ENCODE results near the gene INTS15. TPM values are rescaled to one million over a fixed set of nuclear protein-coding genes. Genes with fewer than 3 reads are reported as not detected.
"Not testable (repeated sequence)": the region's sequence is repeated elsewhere in the genome, so short reads cannot be mapped to it uniquely, and the experiment has no call there.

The INTS15 gene
- total RNA-seq, 1 donor from 2014 or later, result 10.4 TPM

- Histone ChIP-seq H3K27ac (ENCODE audit: low read depth, low read length) (no peak overlapping the region), H3K4me1 (ENCODE audit: control insufficient read depth in 3 of 3, insufficient read depth in 3 of 3, low read length in 3 of 3) (no peaks in the 10 kb centered on the region), H3K9me3 (ENCODE audit: control insufficient read depth in 3 of 3, low read length in 3 of 3) (no peaks in the 10 kb centered on the region), H3K4me3 (ENCODE audit: low read length in 3 of 3) (no peak overlapping the region), H3K36me3 (ENCODE audit: control insufficient read depth in 3 of 3, insufficient read depth in 3 of 3, low read length in 3 of 3) (peaks cover 2 to 6% (median 3%) of the 10 kb centered on the region in 3 donors), H3K27me3 (ENCODE audit: control insufficient read depth in 3 of 3, insufficient read depth in 3 of 3, low read length in 3 of 3) (no peaks in the 10 kb centered on the region), H3K9ac (ENCODE audit: low read depth in 1 of 3, low read length in 3 of 3) (no peak overlapping the region)
Measured at GRCh38 chr7:6628045-6628444, 38.2 kb downstream of the INTS15 start.

- Histone ChIP-seq H3K9me3 (ENCODE audit: control insufficient read depth in 3 of 3, low read length in 3 of 3) (no peaks in the 10 kb centered on the region), H3K36me3 (ENCODE audit: control insufficient read depth in 3 of 3, insufficient read depth in 3 of 3, low read length in 3 of 3) (no peaks in the 10 kb centered on the region), H3K27me3 (ENCODE audit: control insufficient read depth in 3 of 3, insufficient read depth in 3 of 3, low read length in 3 of 3) (no peaks in the 10 kb centered on the region), H3K4me1 (ENCODE audit: control insufficient read depth in 3 of 3, insufficient read depth in 3 of 3, low read length in 3 of 3) (no peaks in the 10 kb centered on the region), H3K9ac (ENCODE audit: low read depth in 1 of 3, low read length in 3 of 3) (no peak overlapping the region), H3K27ac (ENCODE audit: low read depth, low read length) (no peak overlapping the region), H3K4me3 (ENCODE audit: low read length in 3 of 3) (no peak overlapping the region)
Measured at GRCh38 chr7:6630007-6630849, 40.4 kb downstream of the INTS15 start.

DNA sequence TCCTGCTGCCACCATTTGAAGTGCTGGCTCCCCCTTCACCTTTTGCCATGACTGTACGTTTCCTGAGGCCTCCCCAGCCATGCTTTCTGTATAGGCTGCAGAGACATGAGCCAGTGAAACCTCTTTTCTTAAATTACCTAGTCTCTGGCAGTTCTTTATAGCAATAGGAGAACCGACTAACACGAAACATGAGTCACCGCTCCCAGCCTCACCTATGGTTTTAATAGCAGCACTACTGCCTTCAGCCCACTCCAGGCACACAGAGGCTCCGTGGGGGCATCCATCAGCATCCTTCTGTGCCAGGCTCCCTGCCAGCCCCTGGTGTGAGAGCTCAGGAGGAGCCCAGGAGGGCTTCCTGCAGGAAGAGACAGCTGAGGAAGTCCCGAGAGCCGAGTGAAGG is 41.8 kb downstream of the INTS15 start:
- Histone ChIP-seq H3K27me3 (ENCODE audit: control insufficient read depth in 3 of 3, insufficient read depth in 3 of 3, low read length in 3 of 3) (no peaks in the 10 kb centered on the region), H3K4me3 (ENCODE audit: low read length in 3 of 3) (no peak overlapping the region), H3K27ac (ENCODE audit: low read depth, low read length) (no peak overlapping the region), H3K9me3 (ENCODE audit: control insufficient read depth in 3 of 3, low read length in 3 of 3) (no peaks in the 10 kb centered on the region), H3K9ac (ENCODE audit: low read depth in 1 of 3, low read length in 3 of 3) (no peak overlapping the region), H3K4me1 (ENCODE audit: control insufficient read depth in 3 of 3, insufficient read depth in 3 of 3, low read length in 3 of 3) (peaks cover 4 to 5% (median 4%) of the 10 kb centered on the region in 3 donors), H3K36me3 (ENCODE audit: control insufficient read depth in 3 of 3, insufficient read depth in 3 of 3, low read length in 3 of 3) (no peaks in the 10 kb centered on the region)

DNA sequence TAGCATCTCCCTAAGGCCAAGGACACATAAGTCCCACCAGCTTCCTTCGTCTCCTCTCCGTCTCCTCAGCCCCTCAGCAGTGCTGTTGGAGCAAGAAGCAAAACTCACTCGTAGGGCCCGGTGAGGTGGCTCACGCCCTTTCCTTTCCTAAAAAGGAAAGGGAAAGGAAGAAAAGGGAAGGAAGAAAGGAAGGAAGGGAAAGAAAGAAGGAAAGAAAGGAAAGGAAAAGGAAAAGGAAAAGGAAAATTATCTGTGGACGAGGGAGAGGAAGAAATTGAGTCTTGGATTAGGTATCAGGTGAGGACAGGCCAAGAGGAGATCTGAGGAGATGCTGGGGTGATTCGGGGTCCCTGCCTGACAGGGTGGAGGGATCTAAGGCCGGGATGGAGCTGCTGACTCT is 44.2 kb downstream of the INTS15 start:
- no peaks in the 10 kb centered on the region for H3K9me3 ChIP-seq (ENCODE audit: control insufficient read depth in 3 of 3, low read length in 3 of 3)
- H3K27ac ChIP-seq (ENCODE audit: low read depth, low read length), result no peak overlapping the region
- H3K4me1 ChIP-seq (ENCODE audit: control insufficient read depth in 3 of 3, insufficient read depth in 3 of 3, low read length in 3 of 3), result peaks cover 14 to 17% (median 15%) of the 10 kb centered on the region in 3 donors
- H3K36me3 ChIP-seq (ENCODE audit: control insufficient read depth in 3 of 3, insufficient read depth in 3 of 3, low read length in 3 of 3), result peaks cover 0 to 2% (median 0%) of the 10 kb centered on the region in 3 donors
- H3K4me3 ChIP-seq (ENCODE audit: low read length in 3 of 3), result no peak overlapping the region
- H3K27me3 ChIP-seq (ENCODE audit: control insufficient read depth in 3 of 3, insufficient read depth in 3 of 3, low read length in 3 of 3), result no peaks in the 10 kb centered on the region
- H3K9ac ChIP-seq (ENCODE audit: low read depth in 1 of 3, low read length in 3 of 3), result no peak overlapping the region

GRCh38 chr7:6634971-6635370 is 45.1 kb downstream of the INTS15 start:
- H3K27ac ChIP-seq (ENCODE audit: low read depth, low read length); H3K27me3 ChIP-seq (ENCODE audit: control insufficient read depth in 3 of 3, insufficient read depth in 3 of 3, low read length in 3 of 3): not testable (repeated sequence)

GRCh38 chr7:6636741-6637543 is 47.1 kb downstream of the INTS15 start, which contains the start of gene ZNF316:
ZNF316 (plus strand) TSS chr7:6637318; CDS start chr7:6642410, 5,092 bp downstream.
- H3K9me3 ChIP-seq (ENCODE audit: control insufficient read depth in 3 of 3, low read length in 3 of 3), result no peaks in the 10 kb centered on the region
- peak within 1 kb of the TSS; percentile 73 to 85 (median 81) for H3K4me3 ChIP-seq (ENCODE audit: low read length in 3 of 3)
- H3K4me1 ChIP-seq (ENCODE audit: control insufficient read depth in 3 of 3, insufficient read depth in 3 of 3, low read length in 3 of 3), result peaks cover 14 to 23% (median 15%) of the 10 kb centered on the region in 3 donors
- no peak within 1 kb of the TSS for H3K27ac ChIP-seq (ENCODE audit: low read depth, low read length)
- peak within 1 kb of the TSS; percentile 79 to 94 (median 83) for H3K9ac ChIP-seq (ENCODE audit: low read depth in 1 of 3, low read length in 3 of 3)
- no peaks in the 10 kb centered on the region for H3K27me3 ChIP-seq (ENCODE audit: control insufficient read depth in 3 of 3, insufficient read depth in 3 of 3, low read length in 3 of 3)
- peaks cover 10 to 16% (median 12%) of the 10 kb centered on the region in 3 donors for H3K36me3 ChIP-seq (ENCODE audit: control insufficient read depth in 3 of 3, insufficient read depth in 3 of 3, low read length in 3 of 3)

More at GRCh38 chr7:6634971-6635370, 45.1 kb downstream of the INTS15 start:
- H3K4me1 ChIP-seq (ENCODE audit: control insufficient read depth in 3 of 3, insufficient read depth in 3 of 3, low read length in 3 of 3), result peaks cover 14 to 23% (median 15%) of the 10 kb centered on the region in 3 donors
- H3K9ac ChIP-seq (ENCODE audit: low read depth in 1 of 3, low read length in 3 of 3); H3K36me3 ChIP-seq (ENCODE audit: control insufficient read depth in 3 of 3, insufficient read depth in 3 of 3, low read length in 3 of 3); H3K4me3 ChIP-seq (ENCODE audit: low read length in 3 of 3); H3K9me3 ChIP-seq (ENCODE audit: control insufficient read depth in 3 of 3, low read length in 3 of 3): not testable (repeated sequence)

DNA sequence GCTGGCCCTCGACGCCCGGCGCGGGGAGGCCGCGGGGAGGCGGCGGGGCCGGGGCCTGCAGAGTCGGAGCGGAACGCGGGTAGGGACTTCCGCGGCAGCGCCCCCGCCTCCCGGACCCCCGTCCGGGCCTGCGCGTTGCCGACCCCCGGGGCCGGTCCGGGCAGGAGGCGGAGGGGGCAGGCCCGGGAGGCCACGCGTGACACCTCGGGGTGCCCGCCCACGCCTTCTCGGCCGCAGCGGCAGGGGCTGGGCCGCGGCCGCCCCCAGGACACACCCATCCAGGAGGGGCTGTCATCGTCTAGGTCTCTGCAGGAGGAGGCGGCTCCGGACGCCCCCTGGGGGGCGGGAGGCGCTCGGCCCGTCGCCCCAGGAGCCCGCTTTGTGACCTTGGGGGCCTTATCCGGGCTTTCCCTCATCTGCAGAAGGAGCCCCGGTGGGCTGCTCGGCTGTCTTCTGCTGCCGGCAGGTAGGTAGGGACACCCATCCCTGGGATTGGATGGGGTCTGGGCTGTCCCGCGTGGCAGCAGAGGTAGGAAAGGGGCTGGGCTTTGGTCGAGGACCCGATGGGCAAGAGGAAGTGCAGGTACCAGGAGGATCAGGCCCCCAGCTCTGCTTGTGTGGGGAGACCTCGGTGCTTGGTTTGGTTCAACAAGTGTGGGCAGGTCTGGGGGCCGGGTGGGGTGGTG is 47.9 kb downstream of the INTS15 start:
- H3K36me3 ChIP-seq (ENCODE audit: control insufficient read depth in 3 of 3, insufficient read depth in 3 of 3, low read length in 3 of 3), result peaks cover 17 to 23% (median 20%) of the 10 kb centered on the region in 3 donors

GRCh38 chr7:6639032-6639431 is 49.2 kb downstream of the INTS15 start:
- Histone ChIP-seq H3K27ac (ENCODE audit: low read depth, low read length) (no peak overlapping the region), H3K4me1 (ENCODE audit: control insufficient read depth in 3 of 3, insufficient read depth in 3 of 3, low read length in 3 of 3) (peaks cover 14 to 23% (median 15%) of the 10 kb centered on the region in 3 donors), H3K36me3 (ENCODE audit: control insufficient read depth in 3 of 3, insufficient read depth in 3 of 3, low read length in 3 of 3) (peaks cover 30 to 36% (median 32%) of the 10 kb centered on the region in 3 donors), H3K4me3 (ENCODE audit: low read length in 3 of 3) (peak overlapping the region in 1 of 3 donors; percentile 85), H3K9ac (ENCODE audit: low read depth in 1 of 3, low read length in 3 of 3) (peak overlapping the region in 2 of 3 donors; percentile 83 to 87), H3K27me3 (ENCODE audit: control insufficient read depth in 3 of 3, insufficient read depth in 3 of 3, low read length in 3 of 3) (no peaks in the 10 kb centered on the region), H3K9me3 (ENCODE audit: control insufficient read depth in 3 of 3, low read length in 3 of 3) (no peaks in the 10 kb centered on the region)

More for the DNA sequence above, 47.9 kb downstream of the INTS15 start:
- H3K9ac ChIP-seq (ENCODE audit: low read depth in 1 of 3, low read length in 3 of 3), result peak overlapping the region; percentile 78 to 87 (median 83)
- H3K27me3 ChIP-seq (ENCODE audit: control insufficient read depth in 3 of 3, insufficient read depth in 3 of 3, low read length in 3 of 3), result no peaks in the 10 kb centered on the region
- H3K9me3 ChIP-seq (ENCODE audit: control insufficient read depth in 3 of 3, low read length in 3 of 3), result no peaks in the 10 kb centered on the region
- no peak overlapping the region for H3K27ac ChIP-seq (ENCODE audit: low read depth, low read length)
- H3K4me3 ChIP-seq (ENCODE audit: low read length in 3 of 3), result peak overlapping the region; percentile 73 to 85 (median 77)
- peaks cover 14 to 23% (median 15%) of the 10 kb centered on the region in 3 donors for H3K4me1 ChIP-seq (ENCODE audit: control insufficient read depth in 3 of 3, insufficient read depth in 3 of 3, low read length in 3 of 3)

DNA sequence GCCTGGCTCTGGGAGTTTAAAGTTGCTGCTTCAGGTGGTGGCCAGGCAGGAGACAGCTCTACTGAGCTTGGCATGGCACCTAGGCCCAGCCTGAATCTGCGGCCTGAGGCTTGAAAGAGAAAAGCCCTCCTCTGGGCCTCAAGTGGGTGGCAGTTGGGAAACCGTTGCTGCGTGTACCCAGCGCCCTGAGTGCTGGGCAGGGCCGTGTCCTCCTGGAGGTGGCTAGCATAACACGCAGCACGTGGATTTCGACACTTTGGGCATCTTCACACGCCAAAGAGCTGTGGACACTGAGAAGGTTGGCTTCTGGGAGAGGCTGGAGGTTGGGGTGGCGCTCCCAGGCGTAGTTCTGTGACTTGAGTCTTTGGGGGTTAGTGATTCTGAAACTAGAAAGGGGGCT is 49.8 kb downstream of the INTS15 start:
- no peak overlapping the region for H3K27ac ChIP-seq (ENCODE audit: low read depth, low read length)
- peaks cover 14 to 23% (median 15%) of the 10 kb centered on the region in 3 donors for H3K4me1 ChIP-seq (ENCODE audit: control insufficient read depth in 3 of 3, insufficient read depth in 3 of 3, low read length in 3 of 3)
- H3K36me3 ChIP-seq (ENCODE audit: control insufficient read depth in 3 of 3, insufficient read depth in 3 of 3, low read length in 3 of 3), result peaks cover 35 to 42% (median 38%) of the 10 kb centered on the region in 3 donors
- no peaks in the 10 kb centered on the region for H3K9me3 ChIP-seq (ENCODE audit: control insufficient read depth in 3 of 3, low read length in 3 of 3)
- no peak overlapping the region for H3K4me3 ChIP-seq (ENCODE audit: low read length in 3 of 3)
- H3K9ac ChIP-seq (ENCODE audit: low read depth in 1 of 3, low read length in 3 of 3), result peak overlapping the region in 1 of 3 donors; percentile 40
- no peaks in the 10 kb centered on the region for H3K27me3 ChIP-seq (ENCODE audit: control insufficient read depth in 3 of 3, insufficient read depth in 3 of 3, low read length in 3 of 3)

Data from skeletal muscle tissue (tissue), 4 donors.